ENCODE measurements around the gene CAMTA1. TPM values are rescaled to one million over a fixed set of nuclear protein-coding genes. Genes with fewer than 3 reads are reported as not detected.
"Not testable (repeated sequence)": the region's sequence is repeated elsewhere in the genome, so short reads cannot be mapped to it uniquely, and the experiment has no call there.

The CAMTA1 gene
- total RNA-seq, 1 donor from 2014 or later: 69.9 TPM

GRCh38 chr1:6911021-6911941 is 126.0 kb downstream of the CAMTA1 start:
- peaks cover 3% of the 10 kb centered on the region for H3K27me3 Mint-ChIP-seq
- no peak for DNase-seq
- intact Hi-C loops (cut with micrococcal nuclease): no loop called here
- H3K36me3 Mint-ChIP-seq (ENCODE audit: low read depth): no peaks in the 10 kb centered on the region
- H3K9me3 Mint-ChIP-seq: no peaks in the 10 kb centered on the region
- H3K27ac Mint-ChIP-seq: no peak overlapping the region
- H3K4me1 Mint-ChIP-seq: no peaks in the 10 kb centered on the region
- H3K4me3 Mint-ChIP-seq: no peak overlapping the region

GRCh38 chr1:6911974-6912373 is 126.7 kb downstream of the CAMTA1 start:
- peaks cover 3% of the 10 kb centered on the region for H3K4me1 Mint-ChIP-seq
- peaks cover 3% of the 10 kb centered on the region for H3K27me3 Mint-ChIP-seq
- no peak overlapping the region for H3K27ac Mint-ChIP-seq
- H3K9me3 Mint-ChIP-seq: no peaks in the 10 kb centered on the region
- no peaks in the 10 kb centered on the region for H3K36me3 Mint-ChIP-seq (ENCODE audit: low read depth)
- no peak overlapping the region for H3K4me3 Mint-ChIP-seq
- intact Hi-C loops (cut with micrococcal nuclease): no loop called here
- DNase-seq: no peak

- intact Hi-C loops (cut with micrococcal nuclease): no loop called here
- no peaks in the 10 kb centered on the region for H3K9me3 Mint-ChIP-seq
- no peak overlapping the region for H3K27ac Mint-ChIP-seq
- H3K36me3 Mint-ChIP-seq (ENCODE audit: low read depth): no peaks in the 10 kb centered on the region
- no peak overlapping the region for H3K4me3 Mint-ChIP-seq
- peaks cover 3% of the 10 kb centered on the region for H3K4me1 Mint-ChIP-seq
- DNase-seq: no peak
- H3K27me3 Mint-ChIP-seq: peaks cover 3% of the 10 kb centered on the region
Measured at GRCh38 chr1:6912518-6912917, 127.3 kb downstream of the CAMTA1 start.

- H3K27me3 Mint-ChIP-seq: peaks cover 3% of the 10 kb centered on the region
- intact Hi-C loops (cut with micrococcal nuclease): no loop called here
Measured at GRCh38 chr1:6913086-6913485, 127.8 kb downstream of the CAMTA1 start.

GRCh38 chr1:6914706-6915105 is 129.5 kb downstream of the CAMTA1 start:
- intact Hi-C loops (cut with micrococcal nuclease): no loop called here
- H3K36me3 Mint-ChIP-seq (ENCODE audit: low read depth): no peaks in the 10 kb centered on the region

More at GRCh38 chr1:6913086-6913485, 127.8 kb downstream of the CAMTA1 start:
- Mint-ChIP-seq H3K9me3 (no peaks in the 10 kb centered on the region), H3K4me1 (peaks cover 3% of the 10 kb centered on the region), H3K4me3 (no peak overlapping the region), H3K36me3 (ENCODE audit: low read depth) (no peaks in the 10 kb centered on the region), H3K27ac (no peak overlapping the region)
- DNase-seq: no peak

GRCh38 chr1:6915999-6916565 is 130.8 kb downstream of the CAMTA1 start:
- intact Hi-C loops (cut with micrococcal nuclease): no loop called here
- Mint-ChIP-seq H3K36me3 (ENCODE audit: low read depth) (no peaks in the 10 kb centered on the region), H3K4me3 (no peak overlapping the region), H3K4me1 (peaks cover 3% of the 10 kb centered on the region), H3K9me3 (no peaks in the 10 kb centered on the region), H3K27ac (no peak overlapping the region), H3K27me3 (peaks cover 3% of the 10 kb centered on the region)
- no peak for DNase-seq

More at GRCh38 chr1:6914706-6915105, 129.5 kb downstream of the CAMTA1 start:
- DNase-seq: no peak
- Mint-ChIP-seq H3K4me1 (peaks cover 3% of the 10 kb centered on the region), H3K4me3 (no peak overlapping the region), H3K9me3 (no peaks in the 10 kb centered on the region), H3K27me3 (peaks cover 3% of the 10 kb centered on the region), H3K27ac (no peak overlapping the region)

- Mint-ChIP-seq H3K36me3 (ENCODE audit: low read depth) (no peaks in the 10 kb centered on the region), H3K9me3 (no peaks in the 10 kb centered on the region), H3K4me3 (no peak overlapping the region), H3K27ac (no peak overlapping the region), H3K4me1 (peaks cover 3% of the 10 kb centered on the region), H3K27me3 (peaks cover 3% of the 10 kb centered on the region)
- intact Hi-C loops (cut with micrococcal nuclease): no loop called here
- no peak for DNase-seq
Measured at GRCh38 chr1:6917067-6917466, 131.8 kb downstream of the CAMTA1 start.

- no peak for DNase-seq
- no peak overlapping the region for H3K27ac Mint-ChIP-seq
- peaks cover 3% of the 10 kb centered on the region for H3K4me1 Mint-ChIP-seq
- H3K36me3 Mint-ChIP-seq (ENCODE audit: low read depth): no peaks in the 10 kb centered on the region
- H3K4me3 Mint-ChIP-seq: no peak overlapping the region
- intact Hi-C loops (cut with micrococcal nuclease): no loop called here
- H3K27me3 Mint-ChIP-seq: peaks cover 5% of the 10 kb centered on the region
- H3K9me3 Mint-ChIP-seq: no peaks in the 10 kb centered on the region
Measured at GRCh38 chr1:6918186-6918924, 133.1 kb downstream of the CAMTA1 start.

GRCh38 chr1:6918925-6919511 is 133.8 kb downstream of the CAMTA1 start:
- no peak overlapping the region for H3K4me3 Mint-ChIP-seq
- no peaks in the 10 kb centered on the region for H3K36me3 Mint-ChIP-seq (ENCODE audit: low read depth)
- H3K27me3 Mint-ChIP-seq: peaks cover 2% of the 10 kb centered on the region
- no peak overlapping the region for H3K27ac Mint-ChIP-seq
- no peaks in the 10 kb centered on the region for H3K9me3 Mint-ChIP-seq
- no peak for DNase-seq
- H3K4me1 Mint-ChIP-seq: peaks cover 3% of the 10 kb centered on the region
- intact Hi-C loops (cut with micrococcal nuclease): no loop called here

- intact Hi-C loops (cut with micrococcal nuclease); H3K4me3 Mint-ChIP-seq; DNase-seq; H3K36me3 Mint-ChIP-seq (ENCODE audit: low read depth); H3K27me3 Mint-ChIP-seq; H3K4me1 Mint-ChIP-seq; H3K27ac Mint-ChIP-seq; H3K9me3 Mint-ChIP-seq: not testable (repeated sequence)
Measured at GRCh38 chr1:6921506-6921905, 136.3 kb downstream of the CAMTA1 start.

- intact Hi-C loops (cut with micrococcal nuclease): no loop called here
- H3K4me3 Mint-ChIP-seq: no peak overlapping the region
- H3K27me3 Mint-ChIP-seq: peaks cover 4% of the 10 kb centered on the region
- no peaks in the 10 kb centered on the region for H3K4me1 Mint-ChIP-seq
- H3K27ac Mint-ChIP-seq: no peak overlapping the region
- H3K9me3 Mint-ChIP-seq: no peaks in the 10 kb centered on the region
- no peak for DNase-seq
- H3K36me3 Mint-ChIP-seq (ENCODE audit: low read depth): no peaks in the 10 kb centered on the region
Measured at GRCh38 chr1:6922096-6922931, 137.1 kb downstream of the CAMTA1 start.

GRCh38 chr1:6923012-6923411 is 137.8 kb downstream of the CAMTA1 start:
- intact Hi-C loops (cut with micrococcal nuclease): no loop called here

GRCh38 chr1:6923416-6923815 is 138.2 kb downstream of the CAMTA1 start:
- intact Hi-C loops (cut with micrococcal nuclease): no loop called here
- Mint-ChIP-seq H3K9me3 (no peaks in the 10 kb centered on the region), H3K4me3 (no peak overlapping the region), H3K27me3 (peaks cover 4% of the 10 kb centered on the region), H3K36me3 (ENCODE audit: low read depth) (no peaks in the 10 kb centered on the region), H3K4me1 (no peaks in the 10 kb centered on the region), H3K27ac (no peak overlapping the region)
- no peak for DNase-seq

More at GRCh38 chr1:6923012-6923411, 137.8 kb downstream of the CAMTA1 start:
- Mint-ChIP-seq H3K4me3 (no peak overlapping the region), H3K27ac (no peak overlapping the region), H3K36me3 (ENCODE audit: low read depth) (no peaks in the 10 kb centered on the region), H3K4me1 (no peaks in the 10 kb centered on the region), H3K9me3 (no peaks in the 10 kb centered on the region), H3K27me3 (peaks cover 4% of the 10 kb centered on the region)
- no peak for DNase-seq
